HEK293 (cell line): ENCODE results near the gene ZEB2.

ENCODE experiments used
- CTCF ChIA-PET: fragments of 350-600 bp; formaldehyde crosslinking; extraction: SDS; loops from one replicate; lab custom pipeline; 2021; ENCODE audit warnings: antibody characterized with exemption; lab: Yijun Ruan, JAX
- POLR2A ChIA-PET: fragments of 300-600 bp; formaldehyde crosslinking; extraction: SDS; loops from one replicate; lab custom pipeline; 2020; ENCODE audit warnings: antibody characterized with exemption, inconsistent platforms; lab: Yijun Ruan, JAX
- H3K27ac ChIP-seq: fragments of 200-500 bp; sonication (Bioruptor generic); 2 replicates; pipeline ENCODE4 v1.5.1; 2014; ENCODE audit warnings: low read depth, low read length, control low read depth, inconsistent platforms; ENCODE audit errors: extremely low read depth
- H3K36me3 ChIP-seq, 2 experiments: fragments of 200-500 bp in 1 of 2; sonication (Bioruptor generic) in 1 of 2; 1 replicate in 1 of 2; 2 replicates in 1 of 2; pipeline ENCODE4 v1.5.1; 2014 to 2017; ENCODE audit warnings: inconsistent platforms in 2 of 2, low read length in 2 of 2; ENCODE audit not compliant: control insufficient read depth in 2 of 2, insufficient read depth in 1 of 2
- H3K4me1 ChIP-seq: fragments of 200-500 bp; sonication (Bioruptor generic); 2 replicates; pipeline ENCODE4 v1.5.1; 2014; ENCODE audit warnings: mild to moderate bottlenecking, low read length, inconsistent platforms; ENCODE audit not compliant: control insufficient read depth, insufficient read depth
- H3K4me3 ChIP-seq: 2 replicates; pipeline ENCODE4 v1.5.1; 2011; ENCODE audit warnings: low read depth, mild to moderate bottlenecking, control low read depth, low read length, moderate library complexity
- H3K9me3 ChIP-seq: fragments of 200-500 bp; sonication (Bioruptor generic); 2 replicates; pipeline ENCODE4 v1.5.1; 2014; ENCODE audit warnings: low read depth, low read length, inconsistent platforms; ENCODE audit not compliant: control insufficient read depth, insufficient read depth
- BCL6B ChIP-seq: fragments of 450-650 bp; formaldehyde crosslinking; IDR thresholded peaks from 2 replicates; pipeline ENCODE4 v1.5.1; 2017; ENCODE audit warnings: missing biosample characterization, missing genetic modification characterization
- EGR2 ChIP-seq: fragments of 450-650 bp; formaldehyde crosslinking; IDR thresholded peaks from 2 replicates; pipeline ENCODE4 v1.5.1; 2016; ENCODE audit warnings: low read depth, missing biosample characterization, missing genetic modification characterization
- GLI4 ChIP-seq: fragments of 450-650 bp; formaldehyde crosslinking; IDR thresholded peaks from 2 replicates; pipeline ENCODE4 v1.5.1; 2016; ENCODE audit warnings: missing biosample characterization, missing genetic modification characterization
- HOXC10 ChIP-seq: sonication (generic); formaldehyde crosslinking; IDR thresholded peaks from 2 replicates; pipeline ENCODE4 v1.8.1; 2023; ENCODE audit warnings: mild to moderate bottlenecking, missing genetic modification reagents
- KLF16 ChIP-seq: fragments of 450-650 bp; formaldehyde crosslinking; IDR thresholded peaks from 2 replicates; pipeline ENCODE4 v1.5.1; 2017; ENCODE audit warnings: missing biosample characterization, missing genetic modification characterization
- KLF9 ChIP-seq: fragments of 450-650 bp; formaldehyde crosslinking; IDR thresholded peaks from 2 replicates; pipeline ENCODE4 v1.5.1; 2016; ENCODE audit warnings: missing biosample characterization, missing genetic modification characterization, low read depth
- SP2 ChIP-seq: fragments of 450-650 bp; formaldehyde crosslinking; IDR thresholded peaks from 2 replicates; pipeline ENCODE4 v1.5.1; 2016; ENCODE audit warnings: missing biosample characterization, missing genetic modification characterization
- ZBTB17 ChIP-seq: fragments of 450-650 bp; formaldehyde crosslinking; IDR thresholded peaks from 2 replicates; pipeline ENCODE4 v1.5.1; 2016; ENCODE audit warnings: missing biosample characterization, missing genetic modification characterization
- ZBTB20 ChIP-seq: fragments of 450-650 bp; formaldehyde crosslinking; IDR thresholded peaks from 2 replicates; pipeline ENCODE4 v1.5.1; 2016; ENCODE audit warnings: missing biosample characterization, missing genetic modification characterization
- ZBTB26 ChIP-seq: fragments of 450-650 bp; formaldehyde crosslinking; optimal IDR thresholded peaks from 2 replicates; pipeline ENCODE3; 2016; ENCODE audit warnings: missing biosample characterization, mild to moderate bottlenecking, missing genetic modification characterization
- ZBTB44 ChIP-seq: fragments of 450-650 bp; IDR thresholded peaks from 2 replicates; pipeline ENCODE4 v1.5.1; 2018; ENCODE audit warnings: missing biosample characterization, mild to moderate bottlenecking, missing genetic modification characterization
- ZFHX2 ChIP-seq: fragments of 450-650 bp; formaldehyde crosslinking; conservative IDR thresholded peaks from 2 replicates; pipeline ENCODE4 v1.5.1; 2016; ENCODE audit warnings: missing biosample characterization, missing genetic modification characterization
- ZNF10 ChIP-seq: fragments of 450-650 bp; formaldehyde crosslinking; IDR thresholded peaks from 2 replicates; pipeline ENCODE4 v1.5.1; 2017; ENCODE audit warnings: missing biosample characterization, missing genetic modification characterization
- ZNF18 ChIP-seq: fragments of 450-650 bp; formaldehyde crosslinking; IDR thresholded peaks from 2 replicates; pipeline ENCODE4 v1.5.1; 2016; ENCODE audit warnings: missing biosample characterization, missing genetic modification characterization
- ZNF248 ChIP-seq: fragments of 450-650 bp; formaldehyde crosslinking; IDR thresholded peaks from 2 replicates; pipeline ENCODE4 v1.5.1; 2017; ENCODE audit warnings: missing biosample characterization, missing genetic modification characterization
- ZNF274 ChIP-seq, 2 experiments: fragments of 200-500 bp in 1 of 2; fragments of 450-650 bp in 1 of 2; sonication (Bioruptor generic) in 1 of 2; formaldehyde crosslinking in 1 of 2; IDR thresholded peaks; 2 replicates each; pipeline versions ENCODE4 v1.5.1 to v1.6.1; 2014 to 2016; ENCODE audit warnings: borderline replicate concordance in 1 of 2, inconsistent platforms in 1 of 2, low read length in 1 of 2, missing biosample characterization in 1 of 2, missing genetic modification characterization in 1 of 2
- ZNF335 ChIP-seq: fragments of 450-650 bp; formaldehyde crosslinking; conservative IDR thresholded peaks from 2 replicates; pipeline ENCODE4 v1.5.1; 2016; ENCODE audit warnings: missing biosample characterization, missing genetic modification characterization
- ZNF639 ChIP-seq: fragments of 450-650 bp; formaldehyde crosslinking; IDR thresholded peaks from 2 replicates; pipeline ENCODE4 v1.5.1; 2016; ENCODE audit warnings: missing biosample characterization, missing genetic modification characterization
- ZNF707 ChIP-seq: fragments of 450-650 bp; formaldehyde crosslinking; IDR thresholded peaks from 2 replicates; pipeline ENCODE4 v1.5.1; 2016; ENCODE audit warnings: missing biosample characterization, missing genetic modification characterization
- ZNF768 ChIP-seq: fragments of 450-650 bp; formaldehyde crosslinking; IDR thresholded peaks from 2 replicates; pipeline ENCODE4 v1.5.1; 2018; ENCODE audit warnings: missing biosample characterization, mild to moderate bottlenecking, missing genetic modification characterization

Gene ZEB2

GRCh38 chr2:144404586-144405314 is 115.2 kb downstream of the ZEB2 start (continued):
- TF ChIP-seq ZFHX2 (tag by site-specific recombination) (no peak), KLF16 (tag by site-specific recombination) (no peak)

GRCh38 chr2:144403933-144404332 is 116.0 kb downstream of the ZEB2 start:
- no peaks in the 10 kb centered on the region; the same call in 1 of the 2 replicates for H3K4me1 ChIP-seq
- peaks cover 7 to 49% of the 10 kb centered on the region in 2 experiments; a peak in 2 of 3 replicates for H3K36me3 ChIP-seq
- ChIA-PET CTCF (no interaction called here), POLR2A (no interaction called here)
- no peak for TF ChIP-seq ZBTB17 (tag by site-specific recombination)
- TF ChIP-seq ZBTB44 (tag by site-specific recombination) = no peak
- no peak for TF ChIP-seq ZNF10
- TF ChIP-seq ZNF335 (tag by site-specific recombination) = no peak
- no peak for TF ChIP-seq HOXC10 (CRISPR knock-in tag)
- no peak for TF ChIP-seq EGR2 (tag by site-specific recombination)
- TF ChIP-seq SP2 = no peak
- no peak for TF ChIP-seq ZBTB26 (tag by site-specific recombination)
- TF ChIP-seq KLF9 (tag by site-specific recombination) = no peak
- no peak for TF ChIP-seq BCL6B (tag by site-specific recombination)
- TF ChIP-seq ZFHX2 (tag by site-specific recombination) = no peak
- no peak for TF ChIP-seq ZNF18
- no peak for TF ChIP-seq ZNF707 (tag by site-specific recombination)
- TF ChIP-seq GLI4 = no peak
- TF ChIP-seq ZNF639 = no peak
- TF ChIP-seq ZBTB20 (tag by site-specific recombination) = no peak
- no peak for TF ChIP-seq ZNF768 (tag by site-specific recombination)
- no peak for TF ChIP-seq ZNF248 (tag by site-specific recombination)
- TF ChIP-seq ZNF274 (IDR thresholded peaks at IDR 0.05; ENCODE audit: low read length) = no peak
- TF ChIP-seq ZNF274 (tag by site-specific recombination; IDR thresholded peaks at IDR 0.05; ENCODE audit: borderline replicate concordance) = no peak
- H3K27ac ChIP-seq = no peak overlapping the region
- H3K9me3 ChIP-seq = no peaks in the 10 kb centered on the region
- H3K4me3 ChIP-seq = no peak overlapping the region
